ENCODE data around the gene MRPS27. TPM values are rescaled to one million over a fixed set of nuclear protein-coding genes. Genes with fewer than 3 reads are reported as not detected.

MRPS27 gene
- total RNA-seq, 1 donor, result 83.6 TPM

- no peak overlapping the region for H3K4me3 ChIP-seq (ENCODE audit: low read depth, low read length)
- TF ChIP-seq, protein P1, sequence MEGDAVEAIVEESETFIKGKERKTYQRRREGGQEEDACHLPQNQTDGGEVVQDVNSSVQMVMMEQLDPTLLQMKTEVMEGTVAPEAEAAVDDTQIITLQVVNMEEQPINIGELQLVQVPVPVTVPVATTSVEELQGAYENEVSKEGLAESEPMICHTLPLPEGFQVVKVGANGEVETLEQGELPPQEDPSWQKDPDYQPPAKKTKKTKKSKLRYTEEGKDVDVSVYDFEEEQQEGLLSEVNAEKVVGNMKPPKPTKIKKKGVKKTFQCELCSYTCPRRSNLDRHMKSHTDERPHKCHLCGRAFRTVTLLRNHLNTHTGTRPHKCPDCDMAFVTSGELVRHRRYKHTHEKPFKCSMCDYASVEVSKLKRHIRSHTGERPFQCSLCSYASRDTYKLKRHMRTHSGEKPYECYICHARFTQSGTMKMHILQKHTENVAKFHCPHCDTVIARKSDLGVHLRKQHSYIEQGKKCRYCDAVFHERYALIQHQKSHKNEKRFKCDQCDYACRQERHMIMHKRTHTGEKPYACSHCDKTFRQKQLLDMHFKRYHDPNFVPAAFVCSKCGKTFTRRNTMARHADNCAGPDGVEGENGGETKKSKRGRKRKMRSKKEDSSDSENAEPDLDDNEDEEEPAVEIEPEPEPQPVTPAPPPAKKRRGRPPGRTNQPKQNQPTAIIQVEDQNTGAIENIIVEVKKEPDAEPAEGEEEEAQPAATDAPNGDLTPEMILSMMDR (IDR thresholded peaks at IDR 0.05; ENCODE audit: insufficient read depth, low read length), result no peak
- no peak for DNase-seq (ENCODE audit: low read depth)
These were observed 44.1 kb upstream of the MRPS27 start for GRCh38 chr5:72364171-72364570.

GRCh38 chr5:72363166-72363802 is 43.2 kb upstream of the MRPS27 start:
- DNase-seq (ENCODE audit: low read depth), result peak; percentile 86
- H3K4me3 ChIP-seq (ENCODE audit: low read depth, low read length), result no peak overlapping the region

DNA sequence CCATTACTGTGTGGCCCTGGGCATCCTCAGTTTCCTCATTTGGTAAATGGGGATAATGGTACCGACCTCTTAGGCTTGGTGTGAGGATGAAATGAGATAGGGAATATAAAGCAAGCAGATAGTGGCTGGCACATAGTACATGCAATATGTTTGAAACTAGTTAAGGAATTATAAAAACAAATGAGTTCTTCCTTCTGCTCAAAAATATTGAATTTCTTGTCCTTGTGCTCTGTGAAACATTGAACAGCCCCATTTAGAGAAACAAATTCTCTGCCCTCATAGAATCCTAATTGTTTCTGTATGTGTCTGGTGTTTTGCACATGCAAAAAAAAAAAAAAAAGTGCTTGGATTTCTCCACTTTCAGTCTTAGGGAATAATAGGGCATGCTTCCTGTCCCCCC is 39.8 kb upstream of the MRPS27 start:
- H3K4me3 ChIP-seq (ENCODE audit: low read depth, low read length), result no peak overlapping the region
- TF ChIP-seq, protein P1 (IDR thresholded peaks at IDR 0.05; ENCODE audit: insufficient read depth, low read length), result no peak
- no peak for DNase-seq (ENCODE audit: low read depth)

More at GRCh38 chr5:72363166-72363802, 43.2 kb upstream of the MRPS27 start:
- TF ChIP-seq, protein P1 (IDR thresholded peaks at IDR 0.05; ENCODE audit: insufficient read depth, low read length), result no peak

- no peak for DNase-seq (ENCODE audit: low read depth)
- no peak overlapping the region for H3K4me3 ChIP-seq (ENCODE audit: low read depth, low read length)
- TF ChIP-seq, protein P1 (IDR thresholded peaks at IDR 0.05; ENCODE audit: insufficient read depth, low read length), result no peak
These were observed 38.9 kb upstream of the MRPS27 start for GRCh38 chr5:72358925-72359324.

- no peak overlapping the region for H3K4me3 ChIP-seq (ENCODE audit: low read depth, low read length)
- TF ChIP-seq, protein P1 (IDR thresholded peaks at IDR 0.05; ENCODE audit: insufficient read depth, low read length), result no peak
- DNase-seq (ENCODE audit: low read depth), result no peak
These were observed 36.3 kb upstream of the MRPS27 start for GRCh38 chr5:72356361-72356760.

DNA sequence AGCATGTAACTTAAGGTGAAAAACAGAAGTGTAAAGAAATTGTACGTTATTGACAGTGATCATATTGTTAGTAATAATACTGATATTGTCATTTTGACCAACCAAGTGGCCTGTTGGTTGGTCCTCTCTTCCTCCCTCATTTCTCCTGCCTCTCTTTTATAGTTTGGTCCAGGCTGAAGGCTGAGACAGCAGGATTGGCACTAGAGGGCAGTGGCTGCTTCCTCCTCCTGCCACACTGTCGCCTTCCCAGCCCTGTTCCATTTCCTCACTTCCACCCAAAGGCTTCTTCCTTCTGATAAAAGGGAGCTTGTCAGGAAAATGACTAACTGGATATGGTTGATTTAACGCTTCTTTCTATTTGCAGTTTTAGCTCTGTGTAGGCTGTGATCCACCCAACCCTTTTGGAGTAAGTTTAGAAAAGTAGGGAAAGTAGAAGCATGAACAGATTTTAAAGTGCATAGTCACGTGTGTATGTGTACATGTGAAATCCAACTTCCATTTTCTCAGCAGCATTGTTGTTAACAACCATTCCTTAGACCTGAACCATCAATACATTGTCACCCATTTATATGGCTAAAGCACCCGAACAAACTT is 35.8 kb upstream of the MRPS27 start:
- peak; percentile 42 for DNase-seq (ENCODE audit: low read depth)
- H3K4me3 ChIP-seq (ENCODE audit: low read depth, low read length), result no peak overlapping the region
- TF ChIP-seq, protein P1 (IDR thresholded peaks at IDR 0.05; ENCODE audit: insufficient read depth, low read length), result peak; percentile 46

Measured in fibroblast of the aortic adventitia (primary cell).